ENCODE data around the gene HSH2D.

GRCh38 chr19:16193466-16193865 lies 50.0 kb downstream of the HSH2D start:
- TF ChIP-seq CTCF (IDR thresholded peaks at IDR 0.05), result no peak
- TF ChIP-seq POLR2A (IDR thresholded peaks at IDR 0.05), result no peak

Measured in right lobe of liver (tissue), 4 donors.